DND-41 (cell line): ENCODE measurements around the gene BOD1L1.

ENCODE experiments used
- ATAC-seq: fragments of 200-7000 bp; cut with Tn5 transposase; 3 replicates; pipeline ENCODE4 v1.9.1; 2021; ENCODE audit warnings: low read depth; ENCODE audit not compliant: insufficient read depth
- DNase-seq: peaks from one replicate; pipeline ENCODE4 v3.0.0-alpha.2; 2020
- H2AFZ ChIP-seq: 2 replicates; pipeline ENCODE4 v1.6.0; 2012; ENCODE audit warnings: low read depth, low read length
- H3K27ac ChIP-seq: 2 replicates; pipeline ENCODE4 v1.5.1; 2012; ENCODE audit warnings: low read length, inconsistent platforms
- H3K27me3 ChIP-seq: fragments of 200-600 bp; sonication (generic); 2 replicates; pipeline ENCODE4 v1.6.0; 2012; ENCODE audit warnings: low read length, mild to moderate bottlenecking, inconsistent platforms; ENCODE audit not compliant: insufficient read depth, poor library complexity
- H3K36me3 ChIP-seq: 2 replicates; pipeline ENCODE4 v1.5.1; 2012; ENCODE audit warnings: low read length, inconsistent platforms; ENCODE audit not compliant: insufficient read depth
- H3K4me1 ChIP-seq: 2 replicates; pipeline ENCODE4 v1.5.1; 2012; ENCODE audit warnings: mild to moderate bottlenecking, low read length; ENCODE audit not compliant: insufficient read depth
- H3K4me2 ChIP-seq: 2 replicates; pipeline ENCODE4 v1.6.0; 2012; ENCODE audit warnings: mild to moderate bottlenecking, moderate library complexity, low read length, inconsistent platforms; ENCODE audit not compliant: insufficient read depth
- H3K4me3 ChIP-seq, 2 experiments: fragments of 200-600 bp in 1 of 2; shearing (Covaris generic) in 1 of 2; 2 replicates each; pipeline ENCODE4 v1.5.1; 2012 to 2016; ENCODE audit warnings: inconsistent platforms in 2 of 2, low read length in 2 of 2, mild to moderate bottlenecking in 2 of 2, low read depth in 1 of 2, moderate library complexity in 1 of 2
- H3K79me2 ChIP-seq: 2 replicates; pipeline ENCODE4 v1.6.0; 2012; ENCODE audit warnings: low read length, inconsistent platforms; ENCODE audit not compliant: insufficient read depth
- H3K9ac ChIP-seq: 2 replicates; pipeline ENCODE4 v1.6.0; 2012; ENCODE audit warnings: low read depth, mild to moderate bottlenecking, inconsistent platforms, low read length, moderate library complexity
- H3K9me3 ChIP-seq: 2 replicates; pipeline ENCODE4 v1.5.1; 2012; ENCODE audit warnings: low read length, moderate library complexity, mild to moderate bottlenecking, inconsistent platforms; ENCODE audit not compliant: insufficient read depth, severe bottlenecking
- H4K20me1 ChIP-seq: 2 replicates; pipeline ENCODE4 v1.6.0; 2012; ENCODE audit warnings: low read length; ENCODE audit not compliant: insufficient read depth
- EZH2 ChIP-seq: IDR thresholded peaks from 3 replicates; pipeline ENCODE4 v1.6.1; 2012; ENCODE audit warnings: borderline replicate concordance, low read depth, mild to moderate bottlenecking, moderate library complexity, low read length, inconsistent platforms; ENCODE audit not compliant: severe bottlenecking
- TF ChIP-seq, protein P1 (sequence below): IDR thresholded peaks from 2 replicates; pipeline ENCODE4 v1.5.1; 2012; ENCODE audit warnings: borderline replicate concordance, low read length, moderate library complexity, mild to moderate bottlenecking; ENCODE audit not compliant: poor library complexity, severe bottlenecking; ENCODE audit errors: extremely low read depth

The BOD1L1 gene

DNA sequence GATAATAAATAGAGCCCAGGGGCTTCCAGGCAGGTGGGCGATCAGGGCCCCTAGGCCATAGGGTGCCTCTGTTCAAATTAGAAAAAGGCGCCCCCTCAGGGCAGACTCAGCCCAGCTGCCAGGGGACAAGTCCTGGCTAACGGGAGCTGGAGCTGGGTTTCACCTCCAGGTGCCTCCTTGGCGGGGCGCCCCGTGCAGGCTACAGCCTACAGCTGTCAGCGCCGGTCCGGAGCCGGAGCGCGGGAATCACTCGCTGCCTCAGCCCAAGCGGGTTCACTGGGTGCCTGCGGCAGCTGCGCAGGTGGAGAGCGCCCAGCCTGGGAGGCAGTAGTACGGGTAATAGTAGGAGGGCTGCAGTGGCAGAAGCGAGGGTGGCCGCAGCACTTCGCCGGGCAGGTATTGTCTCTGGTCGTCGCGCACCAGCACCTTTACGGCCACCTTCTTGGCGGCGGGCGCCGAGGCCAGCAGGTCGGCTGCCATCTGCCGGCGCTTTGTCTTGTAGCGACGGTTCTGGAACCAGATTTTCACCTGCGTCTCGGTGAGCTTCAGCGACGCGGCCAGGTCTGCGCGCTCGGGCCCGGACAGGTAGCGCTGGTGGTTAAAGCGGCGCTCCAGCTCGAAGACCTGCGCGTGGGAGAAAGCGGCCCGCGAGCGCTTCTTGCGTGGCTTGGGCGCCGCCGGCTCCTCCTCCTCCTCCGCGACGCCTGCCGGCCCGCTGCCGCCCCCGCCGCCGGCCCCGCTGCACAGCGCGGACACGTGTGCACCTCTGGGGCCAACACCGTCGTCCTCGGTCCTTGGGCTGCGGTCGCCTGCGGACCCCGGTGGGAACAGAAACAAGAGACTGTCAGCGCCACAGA, 85.6 kb downstream of the BOD1L1 start:
- no peak overlapping the region for H3K4me2 ChIP-seq
- no peaks in the 10 kb centered on the region for H4K20me1 ChIP-seq
- no peak overlapping the region for H3K4me3 ChIP-seq
- no peaks in the 10 kb centered on the region for H3K36me3 ChIP-seq
- H3K4me1 ChIP-seq = 0 out of 2 replicates have a peak, but pooled peaks cover 1% of the 10 kb centered on the region
- no peak overlapping the region for H2AFZ ChIP-seq
- DNase-seq (no peak), ATAC-seq (no peak)
- TF ChIP-seq EZH2 = no peak
- TF ChIP-seq, protein P1, sequence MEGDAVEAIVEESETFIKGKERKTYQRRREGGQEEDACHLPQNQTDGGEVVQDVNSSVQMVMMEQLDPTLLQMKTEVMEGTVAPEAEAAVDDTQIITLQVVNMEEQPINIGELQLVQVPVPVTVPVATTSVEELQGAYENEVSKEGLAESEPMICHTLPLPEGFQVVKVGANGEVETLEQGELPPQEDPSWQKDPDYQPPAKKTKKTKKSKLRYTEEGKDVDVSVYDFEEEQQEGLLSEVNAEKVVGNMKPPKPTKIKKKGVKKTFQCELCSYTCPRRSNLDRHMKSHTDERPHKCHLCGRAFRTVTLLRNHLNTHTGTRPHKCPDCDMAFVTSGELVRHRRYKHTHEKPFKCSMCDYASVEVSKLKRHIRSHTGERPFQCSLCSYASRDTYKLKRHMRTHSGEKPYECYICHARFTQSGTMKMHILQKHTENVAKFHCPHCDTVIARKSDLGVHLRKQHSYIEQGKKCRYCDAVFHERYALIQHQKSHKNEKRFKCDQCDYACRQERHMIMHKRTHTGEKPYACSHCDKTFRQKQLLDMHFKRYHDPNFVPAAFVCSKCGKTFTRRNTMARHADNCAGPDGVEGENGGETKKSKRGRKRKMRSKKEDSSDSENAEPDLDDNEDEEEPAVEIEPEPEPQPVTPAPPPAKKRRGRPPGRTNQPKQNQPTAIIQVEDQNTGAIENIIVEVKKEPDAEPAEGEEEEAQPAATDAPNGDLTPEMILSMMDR = no peak
- no peaks in the 10 kb centered on the region for H3K27me3 ChIP-seq
- peaks cover 13% of the 10 kb centered on the region for H3K9me3 ChIP-seq
- H3K27ac ChIP-seq = no peak overlapping the region
- H3K9ac ChIP-seq = no peak overlapping the region
- H3K79me2 ChIP-seq = no peaks in the 10 kb centered on the region

DNA sequence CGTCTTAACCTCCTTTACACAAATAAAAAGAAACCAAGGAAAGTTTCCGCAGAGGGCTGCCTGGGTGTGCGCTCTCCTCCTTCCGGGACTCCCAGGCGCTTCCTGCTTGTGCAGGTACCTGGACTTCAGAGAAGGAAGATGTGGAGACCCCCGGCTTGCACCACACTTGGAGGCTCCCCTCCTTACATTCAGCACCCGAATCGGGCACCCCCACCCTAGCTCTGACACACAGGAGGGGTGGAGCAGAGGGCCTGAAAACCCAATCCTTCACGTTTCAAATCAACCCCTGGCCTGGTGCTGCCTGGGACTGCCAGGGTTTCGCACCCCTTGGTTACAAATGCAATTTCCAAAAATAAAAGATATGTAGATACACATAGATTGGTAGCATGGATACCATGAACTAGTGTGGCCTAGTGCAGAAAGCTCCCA, 86.3 kb downstream of the BOD1L1 start:
- no peaks in the 10 kb centered on the region for H4K20me1 ChIP-seq
- H3K79me2 ChIP-seq = no peaks in the 10 kb centered on the region
- TF ChIP-seq, protein P1 = no peak
- no peak for TF ChIP-seq EZH2
- H3K27ac ChIP-seq = no peak overlapping the region
- H3K9me3 ChIP-seq = peaks cover 13% of the 10 kb centered on the region
- H3K4me1 ChIP-seq = no peaks in the 10 kb centered on the region
- H3K36me3 ChIP-seq = no peaks in the 10 kb centered on the region
- no peaks in the 10 kb centered on the region for H3K27me3 ChIP-seq
- H2AFZ ChIP-seq = no peak overlapping the region
- DNase-seq (no peak), ATAC-seq (no peak)
- no peak overlapping the region for H3K4me3 ChIP-seq
- H3K9ac ChIP-seq = no peak overlapping the region
- no peak overlapping the region for H3K4me2 ChIP-seq

DNA sequence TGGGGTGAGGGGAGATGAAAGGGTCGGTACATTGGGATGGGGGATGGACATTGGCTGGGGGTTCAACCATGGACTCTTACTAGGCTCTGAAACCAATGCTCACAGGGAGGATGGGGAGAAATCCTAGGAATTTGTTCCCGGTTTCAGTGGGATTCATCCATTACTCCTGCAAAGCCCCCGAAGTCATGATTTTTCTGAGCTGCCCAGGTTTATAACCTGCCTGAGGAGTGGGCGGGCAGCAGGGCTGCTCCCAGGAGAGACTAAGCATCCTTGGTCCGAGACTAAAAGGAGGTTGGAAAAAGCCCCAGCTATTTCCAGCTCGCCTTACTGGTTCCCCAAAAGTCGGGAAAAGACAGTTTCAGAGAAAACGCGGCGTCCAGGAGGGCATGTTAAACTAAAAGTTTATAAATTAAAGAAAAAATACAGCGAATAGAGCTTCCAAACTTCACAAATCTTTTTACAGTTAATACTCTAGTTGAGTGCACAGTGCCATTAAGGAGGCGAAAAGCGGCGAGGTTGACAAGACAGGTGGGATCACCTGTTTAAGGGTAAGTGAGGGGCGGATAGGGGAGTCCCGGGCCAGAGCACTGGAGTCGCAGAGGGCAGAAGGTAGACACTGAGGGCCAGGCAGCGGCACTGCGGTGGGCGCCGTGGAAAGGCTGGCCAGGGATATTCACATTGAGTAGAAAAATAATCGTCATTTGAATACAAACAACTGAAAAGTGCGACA, 86.9 kb downstream of the BOD1L1 start:
- H3K79me2 ChIP-seq = no peaks in the 10 kb centered on the region
- no peak overlapping the region for H2AFZ ChIP-seq
- peaks cover 13% of the 10 kb centered on the region for H3K9me3 ChIP-seq
- DNase-seq = no peak
- ATAC-seq = no peak
- H3K9ac ChIP-seq = no peak overlapping the region
- no peaks in the 10 kb centered on the region for H3K36me3 ChIP-seq
- no peaks in the 10 kb centered on the region for H3K27me3 ChIP-seq
- no peak overlapping the region for H3K4me3 ChIP-seq
- TF ChIP-seq, protein P1 = no peak
- TF ChIP-seq EZH2 = no peak
- no peak overlapping the region for H3K4me2 ChIP-seq
- H4K20me1 ChIP-seq = no peaks in the 10 kb centered on the region
- no peak overlapping the region for H3K27ac ChIP-seq
- H3K4me1 ChIP-seq = no peaks in the 10 kb centered on the region
